Measurements from ENCODE around the gene NCOA7.

- TF ChIP-seq CTCF (IDR thresholded peaks at IDR 0.05; ENCODE audit: low read depth, low read length, poor library complexity, severe bottlenecking), result no peak
- no peak for TF ChIP-seq EZH2phosphoT487 (IDR thresholded peaks at IDR 0.05; ENCODE audit: borderline replicate concordance, low read length)
Observed at GRCh38 chr6:125832391-125833117, 41.8 kb downstream of the NCOA7 start.
